Vagina (tissue), 2 donors: ENCODE data around the gene CAPN7.

Source experiments
- POLR2A ChIP-seq, 2 donors: fragments of 450-650 bp; IDR thresholded peaks; one replicate each; pipeline ENCODE4 v1.6.1; 2017; ENCODE audit warnings: antibody characterized with exemption in 2 of 2, mild to moderate bottlenecking in 2 of 2, moderate library complexity in 2 of 2
- POLR2AphosphoS5 ChIP-seq, 2 donors: sonication (generic); formaldehyde crosslinking; IDR thresholded peaks; one replicate each; pipeline ENCODE4 v1.9.0; 2017; ENCODE audit warnings: antibody characterized with exemption in 2 of 2, mild to moderate bottlenecking in 2 of 2, low read depth in 1 of 2; ENCODE audit not compliant: insufficient read depth in 1 of 2
- TF ChIP-seq, protein P1 (sequence below), 3 experiments: fragments of 450-650 bp in 2 of 3; fragments of 200-600 bp in 1 of 3; sonication (generic) in 1 of 3; IDR thresholded peaks; one replicate each; pipeline ENCODE4 v1.5.1; 2017 to 2019; ENCODE audit warnings: antibody characterized with exemption in 3 of 3, mild to moderate bottlenecking in 2 of 3, moderate library complexity in 2 of 3

GRCh38 chr3:15218689-15219088 lies 12.6 kb downstream of the CAPN7 start:
- TF ChIP-seq, protein P1, sequence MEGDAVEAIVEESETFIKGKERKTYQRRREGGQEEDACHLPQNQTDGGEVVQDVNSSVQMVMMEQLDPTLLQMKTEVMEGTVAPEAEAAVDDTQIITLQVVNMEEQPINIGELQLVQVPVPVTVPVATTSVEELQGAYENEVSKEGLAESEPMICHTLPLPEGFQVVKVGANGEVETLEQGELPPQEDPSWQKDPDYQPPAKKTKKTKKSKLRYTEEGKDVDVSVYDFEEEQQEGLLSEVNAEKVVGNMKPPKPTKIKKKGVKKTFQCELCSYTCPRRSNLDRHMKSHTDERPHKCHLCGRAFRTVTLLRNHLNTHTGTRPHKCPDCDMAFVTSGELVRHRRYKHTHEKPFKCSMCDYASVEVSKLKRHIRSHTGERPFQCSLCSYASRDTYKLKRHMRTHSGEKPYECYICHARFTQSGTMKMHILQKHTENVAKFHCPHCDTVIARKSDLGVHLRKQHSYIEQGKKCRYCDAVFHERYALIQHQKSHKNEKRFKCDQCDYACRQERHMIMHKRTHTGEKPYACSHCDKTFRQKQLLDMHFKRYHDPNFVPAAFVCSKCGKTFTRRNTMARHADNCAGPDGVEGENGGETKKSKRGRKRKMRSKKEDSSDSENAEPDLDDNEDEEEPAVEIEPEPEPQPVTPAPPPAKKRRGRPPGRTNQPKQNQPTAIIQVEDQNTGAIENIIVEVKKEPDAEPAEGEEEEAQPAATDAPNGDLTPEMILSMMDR (IDR thresholded peaks at IDR 0.05), result no peak
- TF ChIP-seq POLR2A (IDR thresholded peaks at IDR 0.05) (no peak), POLR2AphosphoS5 (IDR thresholded peaks at IDR 0.05; ENCODE audit: insufficient read depth in 1 of 2, low read depth in 1 of 2) (no peak)
